Inflammatory macrophage treated with lipopolysaccharide for 4 hours (primary cell): ENCODE measurements around the gene TMEM273.

Source experiments
- DNase-seq: peaks from one replicate; pipeline ENCODE4 v3.0.0-alpha.2; 2020

TMEM273 gene

DNA sequence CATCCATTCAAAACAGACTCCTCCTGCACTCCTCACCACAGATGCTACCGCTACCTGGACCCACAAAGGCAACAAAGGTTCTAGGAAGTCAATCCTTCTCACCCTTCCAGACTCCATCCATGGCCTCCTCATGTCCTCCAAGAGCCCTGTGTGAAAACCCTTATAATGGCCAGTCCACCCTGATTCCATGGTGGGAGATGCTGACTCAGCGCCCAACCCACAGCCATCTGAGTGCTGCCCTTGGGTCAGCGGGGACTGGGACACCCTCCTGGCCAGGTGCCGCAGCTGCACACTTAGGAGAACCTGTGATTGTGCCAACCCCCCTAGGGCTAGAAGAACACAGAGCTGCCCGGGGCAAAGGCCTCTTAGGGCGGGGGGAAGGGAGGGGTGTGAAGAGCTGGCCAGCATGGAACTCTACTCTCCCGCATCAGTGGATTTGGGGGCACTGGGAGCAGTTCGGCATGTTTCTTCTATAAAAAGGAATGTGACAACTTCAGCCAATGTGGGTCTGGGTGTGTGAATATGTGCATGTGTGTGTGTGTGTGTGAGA, 25.4 kb downstream of the TMEM273 start:
- no peak for DNase-seq

- DNase-seq = no peak
These were observed 26.1 kb downstream of the TMEM273 start for GRCh38 chr10:49162063-49162462.

DNA sequence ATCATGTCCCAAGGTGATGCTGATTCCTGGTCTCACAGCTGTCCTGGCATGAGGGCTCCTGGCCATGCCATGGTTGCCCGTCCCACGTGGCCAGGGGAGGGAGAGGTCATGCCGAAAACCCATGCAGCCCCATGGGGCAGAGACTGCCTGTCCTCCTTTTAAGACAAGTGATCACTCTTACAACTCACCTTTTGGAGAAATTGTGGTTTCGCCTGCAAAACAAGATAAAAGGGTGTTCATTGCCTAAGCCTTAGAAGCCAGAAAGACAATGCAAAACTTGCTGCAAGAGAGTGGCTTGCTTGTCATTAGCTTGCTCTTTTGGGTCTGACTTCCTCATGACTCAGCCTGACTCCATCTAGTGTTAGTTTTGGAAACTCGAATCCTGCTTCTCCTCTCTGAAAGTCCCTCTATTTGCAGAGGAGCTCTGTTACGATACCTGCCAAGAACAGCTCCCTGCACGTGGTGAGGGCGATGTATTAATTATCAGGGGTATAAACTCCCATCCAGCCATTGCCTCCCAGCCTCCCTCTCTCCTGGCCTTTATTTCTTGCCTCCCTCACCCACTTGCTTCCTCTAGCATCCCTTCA, 26.7 kb downstream of the TMEM273 start:
- DNase-seq = peak; percentile 73

DNA sequence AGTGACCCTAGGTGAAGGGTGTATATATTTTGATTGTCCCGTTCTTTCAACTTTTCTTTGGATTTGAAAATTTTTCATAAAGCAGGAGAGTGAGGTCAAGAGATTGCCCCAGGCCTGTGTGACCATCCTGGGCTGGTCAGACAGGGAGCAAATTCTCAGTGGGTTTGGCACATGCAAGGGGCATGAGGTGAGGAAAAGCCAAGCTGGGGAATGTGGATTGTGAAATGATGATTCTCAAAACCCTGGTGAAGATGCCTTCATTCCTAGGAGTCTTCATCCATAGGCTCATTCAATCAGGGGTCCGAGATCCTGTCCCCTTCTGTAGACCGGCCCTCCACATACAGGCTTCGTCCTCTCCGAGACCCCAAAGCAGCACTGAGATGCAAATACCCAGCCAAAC, 27.4 kb downstream of the TMEM273 start:
- DNase-seq = no peak

DNA sequence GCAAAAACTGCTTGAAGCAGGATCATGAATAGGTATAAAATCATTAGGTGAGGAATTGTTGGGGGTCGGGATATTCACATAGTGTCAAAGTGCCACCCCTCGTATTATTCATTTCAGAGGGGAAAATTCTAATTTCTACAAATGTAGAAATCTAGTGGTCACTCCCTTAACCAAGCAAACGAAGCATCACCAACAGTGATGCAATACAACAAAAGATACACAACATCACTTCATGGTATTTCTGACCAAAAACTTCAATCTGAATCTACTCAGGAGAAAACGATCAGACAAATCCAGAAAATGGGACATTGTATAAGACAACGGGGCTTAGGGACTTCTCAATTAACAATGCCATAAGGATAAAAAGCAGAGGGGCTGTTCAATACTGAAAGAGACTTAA, 28.1 kb downstream of the TMEM273 start:
- no peak for DNase-seq

GRCh38 chr10:49158915-49159314, 29.3 kb downstream of the TMEM273 start:
- DNase-seq = no peak

DNA sequence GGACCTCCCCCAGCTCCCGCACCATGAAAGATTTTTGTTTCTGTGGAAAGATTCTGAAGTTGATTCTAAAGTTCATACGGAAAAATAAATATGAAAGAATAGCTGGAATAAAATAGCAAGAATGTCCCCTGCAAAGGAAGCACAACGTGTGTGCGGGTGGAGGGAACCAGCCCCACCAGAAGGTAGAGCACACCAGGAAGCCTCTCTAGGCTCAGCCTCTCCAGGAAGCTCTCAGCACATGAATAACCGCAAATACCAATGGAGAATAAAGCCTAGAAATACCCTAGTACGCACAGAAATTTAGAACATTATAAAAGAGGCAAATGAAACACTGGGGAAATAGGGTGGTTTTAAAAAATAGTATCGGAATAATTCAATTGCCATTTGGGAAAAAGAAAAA, 29.8 kb downstream of the TMEM273 start:
- DNase-seq = no peak

GRCh38 chr10:49157229-49157628, 31.0 kb downstream of the TMEM273 start:
- no peak for DNase-seq

GRCh38 chr10:49154641-49155040, 33.5 kb downstream of the TMEM273 start:
- DNase-seq = no peak

- no peak for DNase-seq
These were observed 34.2 kb downstream of the TMEM273 start for GRCh38 chr10:49153971-49154370.

GRCh38 chr10:49153115-49153514, 35.1 kb downstream of the TMEM273 start:
- DNase-seq = no peak

DNA sequence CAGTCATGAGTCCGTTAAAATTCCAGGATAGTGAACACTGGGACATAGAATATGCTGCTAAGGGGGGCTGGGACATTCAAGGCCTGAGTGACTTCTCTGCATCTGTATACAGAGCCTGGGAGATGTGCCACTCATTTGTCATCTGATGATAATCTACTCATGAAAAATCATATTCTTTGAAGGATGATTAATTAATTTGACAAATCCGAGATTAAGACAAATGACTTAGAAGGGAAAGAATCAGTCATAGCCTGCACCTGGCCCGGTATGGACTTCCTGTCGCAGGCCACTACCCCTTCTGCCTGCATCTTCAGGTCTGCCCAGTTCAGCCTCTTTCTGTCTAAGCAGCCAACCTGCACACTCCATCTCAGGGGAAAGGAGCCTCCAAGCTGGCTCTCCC, 35.5 kb downstream of the TMEM273 start:
- DNase-seq = no peak

GRCh38 chr10:49152037-49152436, 36.2 kb downstream of the TMEM273 start:
- no peak for DNase-seq

DNA sequence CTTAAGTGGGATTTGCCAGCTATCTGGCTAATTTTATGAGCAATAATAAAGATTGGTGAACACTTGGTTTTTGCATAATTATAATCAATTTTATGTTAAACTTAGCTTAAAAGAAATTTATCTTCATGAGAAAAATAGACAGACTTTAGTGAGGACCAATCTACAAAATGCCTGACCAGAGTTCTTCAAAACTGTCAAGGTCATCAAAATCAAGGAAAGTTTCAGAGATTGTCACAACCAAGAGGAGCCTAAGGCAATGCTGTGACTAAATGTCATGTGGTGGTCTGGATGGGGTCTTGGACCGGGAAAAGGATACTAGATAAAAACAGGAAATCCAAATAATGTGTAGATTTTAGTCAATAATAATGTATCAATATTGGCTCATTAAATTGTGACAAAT, 36.7 kb downstream of the TMEM273 start:
- DNase-seq = no peak

DNA sequence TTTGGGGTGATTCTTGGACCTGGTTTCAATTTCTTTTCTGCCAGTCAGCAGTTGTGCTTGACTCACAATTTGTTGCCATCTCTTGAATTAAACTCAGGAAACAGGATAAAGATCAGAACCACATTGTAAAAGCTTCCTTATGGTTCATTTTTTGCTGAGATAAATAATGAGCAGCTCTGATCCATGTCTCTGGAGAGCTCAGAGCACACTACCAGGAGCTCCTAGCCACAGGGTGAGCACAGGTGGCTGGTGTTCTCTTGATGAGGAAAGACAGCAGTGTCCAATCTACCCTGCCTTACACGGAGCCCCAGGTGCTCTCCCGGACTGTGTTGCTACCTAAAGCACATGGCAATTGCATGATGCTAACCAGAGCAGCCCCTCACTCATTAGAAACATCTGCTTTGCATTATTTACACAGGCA, 37.2 kb downstream of the TMEM273 start:
- no peak for DNase-seq

DNA sequence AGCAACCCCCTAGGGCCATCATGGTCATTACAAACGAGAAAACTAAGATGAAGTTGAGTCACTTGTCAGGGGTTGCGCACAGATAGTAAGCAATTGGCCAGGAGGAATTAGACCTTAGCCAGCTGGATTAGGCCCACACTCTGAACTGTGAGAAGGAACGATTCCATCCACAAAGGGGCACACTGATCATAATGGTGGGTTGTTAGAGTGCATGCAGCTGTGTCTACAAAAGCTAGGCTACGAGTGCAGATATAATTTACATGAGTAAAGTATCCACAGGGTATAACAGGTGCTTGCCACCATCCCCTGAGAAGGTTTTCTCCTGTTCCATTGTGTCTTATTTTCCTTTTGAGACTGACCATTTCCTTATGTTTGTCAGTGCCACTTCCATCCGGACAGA, 37.8 kb downstream of the TMEM273 start:
- DNase-seq = no peak

DNA sequence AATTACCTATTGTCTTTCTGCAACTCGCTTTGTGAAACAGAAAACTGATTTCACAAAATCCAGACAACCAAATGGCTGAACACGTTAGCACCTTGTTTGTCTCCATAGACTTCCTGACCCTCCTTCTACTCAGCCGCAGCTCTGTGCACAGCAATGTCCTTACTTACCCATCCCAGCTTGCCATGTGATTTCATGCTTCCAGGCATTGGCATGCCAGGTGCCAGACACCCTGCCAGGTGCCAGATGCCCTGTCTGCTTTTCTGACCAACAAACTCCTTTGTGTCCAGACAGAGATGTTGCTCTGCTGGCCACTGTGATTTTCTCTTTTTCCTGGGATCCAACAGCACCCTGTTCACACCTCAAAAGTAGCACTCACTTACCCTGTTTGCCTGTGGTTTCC, 38.3 kb downstream of the TMEM273 start:
- DNase-seq = no peak

- DNase-seq = no peak
These were observed 44.0 kb downstream of the TMEM273 start for GRCh38 chr10:49144058-49144720.

DNA sequence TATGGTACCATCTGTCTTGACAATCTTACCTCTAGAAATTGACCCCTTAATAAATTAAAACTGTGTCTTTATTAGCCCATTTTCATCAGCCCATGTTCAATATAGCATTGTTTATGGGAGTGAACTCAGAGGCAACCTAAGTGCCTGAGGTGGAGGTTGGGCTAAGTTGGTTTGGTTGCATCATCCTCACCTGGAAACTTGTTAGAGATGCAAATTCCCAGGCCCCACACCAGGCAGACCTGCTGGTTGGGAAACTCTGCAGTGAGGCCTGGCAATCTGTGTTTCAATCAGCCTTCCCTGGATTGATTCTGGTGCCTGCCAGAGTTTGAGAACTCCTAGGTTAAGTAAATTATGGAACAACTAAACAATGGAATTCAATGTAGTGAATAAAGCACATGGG, 44.9 kb downstream of the TMEM273 start:
- no peak for DNase-seq

- no peak for DNase-seq
These were observed 46.5 kb downstream of the TMEM273 start for GRCh38 chr10:49141541-49142332.

DNA sequence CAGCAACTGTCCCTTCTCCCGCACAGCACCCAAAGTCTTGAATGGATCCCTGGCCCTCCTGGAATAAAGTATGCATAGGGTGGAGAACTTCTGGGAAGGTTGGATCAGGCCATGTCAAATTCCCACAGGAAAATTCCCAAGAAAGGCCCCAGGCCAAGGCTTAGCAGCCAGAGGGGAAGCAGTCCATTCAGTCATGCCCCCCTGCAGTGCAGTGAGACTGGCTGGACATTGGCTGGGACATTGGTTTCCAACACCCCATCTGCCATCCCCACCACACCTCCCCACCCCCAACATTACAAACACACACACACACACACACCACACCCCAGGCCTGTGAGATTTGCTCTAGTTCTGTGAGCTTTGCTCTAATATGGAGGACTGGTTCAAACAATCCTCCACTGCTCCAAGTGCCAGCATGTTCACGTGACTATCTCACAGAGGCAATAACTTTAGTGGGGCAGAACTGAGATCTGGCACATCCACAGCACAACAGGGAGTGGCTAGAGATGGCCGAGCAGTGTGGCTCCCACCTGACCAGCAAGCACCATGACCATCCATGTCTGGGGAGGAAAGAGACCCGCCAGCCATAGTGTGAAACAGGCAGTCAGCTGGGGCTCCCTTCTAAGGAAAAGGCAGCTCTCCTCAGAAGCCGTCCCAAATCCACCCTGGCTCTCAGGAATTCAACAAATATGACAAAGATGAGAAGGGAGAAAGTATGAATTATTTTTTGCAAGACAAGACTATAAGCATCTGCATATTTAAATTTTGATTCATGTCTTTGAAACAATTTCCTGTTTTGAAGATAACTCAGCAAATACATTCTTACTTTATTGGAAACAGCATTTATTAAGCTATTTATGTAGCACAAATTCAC, 47.6 kb downstream of the TMEM273 start:
- no peak for DNase-seq

- peak; percentile 55 for DNase-seq
These were observed 48.4 kb downstream of the TMEM273 start for GRCh38 chr10:49139846-49140195.
